ENCODE results near the gene JCAD.

- TF ChIP-seq ZKSCAN1 (IDR thresholded peaks at IDR 0.05; ENCODE audit: low read depth, low read length) (no peak), EP300 (IDR thresholded peaks at IDR 0.05; ENCODE audit: low read length) (no peak), ETV6 (IDR thresholded peaks at IDR 0.05; ENCODE audit: borderline replicate concordance in 1 of 2, low read depth in 2 of 2, low read length in 1 of 2) (no peak), ETV6 (CRISPR knock-in tag; IDR thresholded peaks at IDR 0.05; ENCODE audit: borderline replicate concordance) (no peak), ZFX (CRISPR knock-in tag; IDR thresholded peaks at IDR 0.05) (no peak)
Observed at GRCh38 chr10:30043476-30044270, 15.7 kb downstream of the JCAD start.

Data from K562 (cell line).